GM23338 (cell line): ENCODE data around the gene TAS2R3. TPM values are rescaled to one million over a fixed set of nuclear protein-coding genes. Genes with fewer than 3 reads are reported as not detected.

Experiments
- ATAC-seq: fragments of 200-7000 bp; cut with Tn5 transposase; 3 replicates; pipeline ENCODE4 v1.9.1; 2020
- DNase-seq: peaks from one replicate; pipeline ENCODE4 v3.0.0-alpha.2; 2015; ENCODE audit warnings: low spot score
- H2AFZ ChIP-seq: fragments of 200-600 bp; sonication (generic); 2 replicates; pipeline ENCODE4 v1.8.0; 2016; ENCODE audit warnings: antibody characterized with exemption, mild to moderate bottlenecking, moderate library complexity
- H3F3A ChIP-seq: fragments of 200-600 bp; sonication (generic); replicated peaks from 2 replicates; pipeline ENCODE4 v1.8.0; 2017; ENCODE audit warnings: antibody characterized with exemption, mixed run types, low read depth
- H3K27ac ChIP-seq: fragments of 200-600 bp; sonication (generic); 2 replicates; pipeline ENCODE4 v1.6.1; 2016; ENCODE audit warnings: low read depth
- H3K27me3 ChIP-seq: fragments of 200-600 bp; sonication (generic); 2 replicates; pipeline ENCODE4 v1.8.0; 2016; ENCODE audit warnings: mild to moderate bottlenecking, mixed run types, moderate library complexity; ENCODE audit not compliant: insufficient read depth
- H3K36me3 ChIP-seq: fragments of 200-600 bp; sonication (generic); 2 replicates; pipeline ENCODE4 v1.8.0; 2016; ENCODE audit warnings: mild to moderate bottlenecking; ENCODE audit not compliant: insufficient read depth
- H3K4me1 ChIP-seq: fragments of 200-600 bp; sonication (generic); 2 replicates; pipeline ENCODE4 v1.8.0; 2016; ENCODE audit warnings: mild to moderate bottlenecking, moderate library complexity; ENCODE audit not compliant: insufficient read depth
- H3K4me2 ChIP-seq: fragments of 200-600 bp; sonication (generic); 2 replicates; pipeline ENCODE4 v1.7.1; 2017; ENCODE audit warnings: mixed run types
- H3K4me3 ChIP-seq: fragments of 200-600 bp; sonication (generic); 2 replicates; pipeline ENCODE4 v1.6.1; 2016; ENCODE audit warnings: mixed run types
- H3K79me2 ChIP-seq: fragments of 200-600 bp; sonication (generic); replicated peaks from 2 replicates; pipeline ENCODE4 v1.8.0; 2017; ENCODE audit warnings: mild to moderate bottlenecking; ENCODE audit not compliant: insufficient read depth
- H3K9me2 ChIP-seq: fragments of 200-600 bp; sonication (generic); 2 replicates; pipeline ENCODE4 v1.8.0; 2017; ENCODE audit not compliant: insufficient read depth
- H4K20me1 ChIP-seq: fragments of 200-600 bp; sonication (generic); replicated peaks from 2 replicates; pipeline ENCODE4 v1.8.0; 2017; ENCODE audit warnings: mild to moderate bottlenecking; ENCODE audit not compliant: insufficient read depth
- H3K27ac Mint-ChIP-seq: 2 replicates; pipeline ENCODE4 v1.8.0; 2020; ENCODE audit warnings: inconsistent platforms, mild to moderate bottlenecking, moderate library complexity, mixed read lengths
- H3K27me3 Mint-ChIP-seq: 3 replicates; pipeline ENCODE4 v1.8.0; 2022; ENCODE audit warnings: low read depth, mild to moderate bottlenecking, moderate library complexity, mixed read lengths, inconsistent platforms; ENCODE audit not compliant: insufficient read depth, poor library complexity
- H3K36me3 Mint-ChIP-seq: 3 replicates; pipeline ENCODE4 v1.8.0; 2021; ENCODE audit warnings: low read depth, mild to moderate bottlenecking, inconsistent platforms, moderate library complexity, mixed read lengths
- H3K4me1 Mint-ChIP-seq: 3 replicates; pipeline ENCODE4 v1.8.0; 2020; ENCODE audit warnings: mild to moderate bottlenecking, inconsistent platforms, mixed read lengths
- H3K4me3 Mint-ChIP-seq: 3 replicates; pipeline ENCODE4 v1.8.0; 2021; ENCODE audit warnings: moderate library complexity, mild to moderate bottlenecking, inconsistent platforms, mixed read lengths
- H3K9me3 Mint-ChIP-seq: 3 replicates; pipeline ENCODE4 v1.8.0; 2020; ENCODE audit warnings: moderate library complexity, mild to moderate bottlenecking, inconsistent platforms, mixed read lengths
- CREB1 ChIP-seq: fragments of 250-450 bp; sonication (Bioruptor Pico); IDR thresholded peaks from 2 replicates; pipeline ENCODE4 v1.5.0; 2020; ENCODE audit warnings: low read depth, mild to moderate bottlenecking, moderate library complexity
- EZH2 ChIP-seq: fragments of 200-600 bp; sonication (generic); IDR thresholded peaks from one replicate; pipeline ENCODE4 v1.8.0; 2017; ENCODE audit warnings: antibody characterized with exemption, mild to moderate bottlenecking, low read depth; ENCODE audit not compliant: unreplicated experiment
- EZH2phosphoT487 ChIP-seq: fragments of 200-600 bp; sonication (generic); IDR thresholded peaks from one replicate; pipeline ENCODE4 v1.8.1; 2018; ENCODE audit warnings: antibody characterized with exemption; ENCODE audit not compliant: unreplicated experiment
- JUNB ChIP-seq: IDR thresholded peaks from one replicate; pipeline ENCODE4 v1.6.1; 2016; ENCODE audit warnings: antibody characterized with exemption; ENCODE audit not compliant: unreplicated experiment
- NANOG ChIP-seq: IDR thresholded peaks from 2 replicates; pipeline ENCODE4 v1.6.1; 2016; ENCODE audit warnings: antibody characterized with exemption, borderline replicate concordance
- POLR2AphosphoS5 ChIP-seq: IDR thresholded peaks from 2 replicates; pipeline ENCODE4 v1.6.1; 2016; ENCODE audit warnings: antibody characterized with exemption, low read depth
- STAT1 ChIP-seq: IDR thresholded peaks from one replicate; pipeline ENCODE4 v1.6.1; 2016; ENCODE audit warnings: antibody characterized with exemption; ENCODE audit not compliant: unreplicated experiment
- ZNF114 ChIP-seq: fragments of 250-450 bp; sonication (Bioruptor Pico); IDR thresholded peaks from 2 replicates; pipeline ENCODE4 v1.5.0; 2020; ENCODE audit warnings: mild to moderate bottlenecking, moderate library complexity
- ZNF462 ChIP-seq: fragments of 250-450 bp; sonication (Bioruptor Pico); IDR thresholded peaks from 2 replicates; pipeline ENCODE4 v1.5.0; 2020; ENCODE audit warnings: mild to moderate bottlenecking, moderate library complexity
- polyA plus RNA-seq: library from polyadenylated mRNA; unstranded; fragments of >200 nt; fragmentation: Nextera tagmentation; extraction: Ambion mirVana; gene quantifications from 2 replicates; pipeline ENCODE4 v1.2.1, GENCODE V29; 2016
- total RNA-seq: library from RNA; depleted of rRNA; stranded (reverse); fragments of >200 nt; shearing (Covaris generic); gene quantifications from 2 replicates; pipeline ENCODE4 v1.2.3, GENCODE V29; 2014
- TF ChIP-seq, protein P1 (sequence below), 2 experiments: fragments of 200-600 bp in 1 of 2; sonication (generic) in 1 of 2; conservative IDR thresholded peaks; 2 replicates each; pipeline versions ENCODE4 v1.5.1 to v1.6.1; 2016 to 2017; ENCODE audit warnings: antibody characterized with exemption in 2 of 2, low read depth in 2 of 2, mild to moderate bottlenecking in 2 of 2, moderate library complexity in 1 of 2
- TF ChIP-seq, protein P2 (sequence below): IDR thresholded peaks from 2 replicates; pipeline ENCODE4 v1.6.1; 2016; ENCODE audit warnings: antibody characterized with exemption

TAS2R3 gene
- total and polyA plus RNA-seq, 2 experiments from 2014 or later, result 6.9 TPM; not detected in 1

- Histone ChIP-seq H3F3A (no peaks in the 10 kb centered on the region), H3K27me3 (no peaks in the 10 kb centered on the region), H4K20me1 (no peaks in the 10 kb centered on the region), H3K27ac (no peak overlapping the region), H3K9me2 (no peaks in the 10 kb centered on the region), H2AFZ (no peak overlapping the region), H3K4me3 (no peak overlapping the region), H3K79me2 (no peaks in the 10 kb centered on the region), H3K4me1 (peaks cover 3% of the 10 kb centered on the region; the same call in 1 of the 2 replicates), H3K36me3 (no peaks in the 10 kb centered on the region), H3K4me2 (no peak overlapping the region)
- Mint-ChIP-seq H3K36me3 (no peaks in the 10 kb centered on the region), H3K27me3 (no peaks in the 10 kb centered on the region), H3K4me3 (no peak overlapping the region), H3K27ac (no peak overlapping the region), H3K4me1 (peaks cover 13% of the 10 kb centered on the region), H3K9me3 (no peaks in the 10 kb centered on the region)
- DNase-seq, result no peak
- no peak for ATAC-seq
- TF ChIP-seq, protein P1, sequence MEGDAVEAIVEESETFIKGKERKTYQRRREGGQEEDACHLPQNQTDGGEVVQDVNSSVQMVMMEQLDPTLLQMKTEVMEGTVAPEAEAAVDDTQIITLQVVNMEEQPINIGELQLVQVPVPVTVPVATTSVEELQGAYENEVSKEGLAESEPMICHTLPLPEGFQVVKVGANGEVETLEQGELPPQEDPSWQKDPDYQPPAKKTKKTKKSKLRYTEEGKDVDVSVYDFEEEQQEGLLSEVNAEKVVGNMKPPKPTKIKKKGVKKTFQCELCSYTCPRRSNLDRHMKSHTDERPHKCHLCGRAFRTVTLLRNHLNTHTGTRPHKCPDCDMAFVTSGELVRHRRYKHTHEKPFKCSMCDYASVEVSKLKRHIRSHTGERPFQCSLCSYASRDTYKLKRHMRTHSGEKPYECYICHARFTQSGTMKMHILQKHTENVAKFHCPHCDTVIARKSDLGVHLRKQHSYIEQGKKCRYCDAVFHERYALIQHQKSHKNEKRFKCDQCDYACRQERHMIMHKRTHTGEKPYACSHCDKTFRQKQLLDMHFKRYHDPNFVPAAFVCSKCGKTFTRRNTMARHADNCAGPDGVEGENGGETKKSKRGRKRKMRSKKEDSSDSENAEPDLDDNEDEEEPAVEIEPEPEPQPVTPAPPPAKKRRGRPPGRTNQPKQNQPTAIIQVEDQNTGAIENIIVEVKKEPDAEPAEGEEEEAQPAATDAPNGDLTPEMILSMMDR (conservative IDR thresholded peaks at IDR 0.05; ENCODE audit: low read depth in 2 of 2), result no peak
- no peak for TF ChIP-seq JUNB
- TF ChIP-seq CREB1 (CRISPR knock-in tag), result no peak
- no peak for TF ChIP-seq EZH2
- TF ChIP-seq NANOG, result no peak
- TF ChIP-seq, protein P2, sequence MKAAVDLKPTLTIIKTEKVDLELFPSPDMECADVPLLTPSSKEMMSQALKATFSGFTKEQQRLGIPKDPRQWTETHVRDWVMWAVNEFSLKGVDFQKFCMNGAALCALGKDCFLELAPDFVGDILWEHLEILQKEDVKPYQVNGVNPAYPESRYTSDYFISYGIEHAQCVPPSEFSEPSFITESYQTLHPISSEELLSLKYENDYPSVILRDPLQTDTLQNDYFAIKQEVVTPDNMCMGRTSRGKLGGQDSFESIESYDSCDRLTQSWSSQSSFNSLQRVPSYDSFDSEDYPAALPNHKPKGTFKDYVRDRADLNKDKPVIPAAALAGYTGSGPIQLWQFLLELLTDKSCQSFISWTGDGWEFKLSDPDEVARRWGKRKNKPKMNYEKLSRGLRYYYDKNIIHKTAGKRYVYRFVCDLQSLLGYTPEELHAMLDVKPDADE, result no peak
- TF ChIP-seq POLR2AphosphoS5, result no peak
- no peak for TF ChIP-seq EZH2phosphoT487
- no peak for TF ChIP-seq STAT1
These were observed 41.4 kb upstream of the TAS2R3 start for GRCh38 chr7:141722529-141722928.

DNA sequence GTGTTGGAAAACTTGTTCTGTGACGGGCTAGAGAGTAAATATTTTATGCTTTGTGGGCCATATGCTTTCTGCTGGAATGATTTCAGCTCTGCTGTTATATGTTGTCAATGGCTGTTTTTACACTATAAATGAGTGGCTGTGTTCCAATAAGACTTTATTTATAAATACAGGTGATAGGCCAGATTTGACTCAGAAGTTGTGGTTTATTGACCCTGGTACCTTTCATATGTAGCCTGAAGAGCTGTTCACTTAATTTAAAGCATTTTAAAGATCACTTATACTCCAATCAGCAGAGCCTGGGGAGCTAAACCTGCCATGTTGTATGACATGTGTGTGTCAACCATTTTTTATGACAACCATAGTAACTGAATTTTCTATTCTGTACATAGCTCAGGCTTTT, 34.9 kb upstream of the TAS2R3 start:
- Histone ChIP-seq H3K27ac (no peak overlapping the region), H2AFZ (no peak overlapping the region), H3K4me2 (no peak overlapping the region), H3K9me2 (no peaks in the 10 kb centered on the region), H3K4me3 (no peak overlapping the region), H3K79me2 (no peaks in the 10 kb centered on the region), H4K20me1 (no peaks in the 10 kb centered on the region), H3K36me3 (no peaks in the 10 kb centered on the region), H3K27me3 (no peaks in the 10 kb centered on the region), H3F3A (no peaks in the 10 kb centered on the region), H3K4me1 (0 out of 2 replicates have a peak, but pooled peaks cover 3% of the 10 kb centered on the region)
- DNase-seq (no peak), ATAC-seq (no peak)
- H3K4me3 Mint-ChIP-seq, result no peak overlapping the region
- no peak overlapping the region for H3K27ac Mint-ChIP-seq
- no peaks in the 10 kb centered on the region for H3K36me3 Mint-ChIP-seq
- peaks cover 11% of the 10 kb centered on the region for H3K4me1 Mint-ChIP-seq
- peaks cover 2% of the 10 kb centered on the region for H3K27me3 Mint-ChIP-seq
- no peaks in the 10 kb centered on the region for H3K9me3 Mint-ChIP-seq
- TF ChIP-seq JUNB (no peak), ZNF114 (CRISPR knock-in tag) (no peak), STAT1 (no peak), ZNF462 (CRISPR knock-in tag) (no peak), CREB1 (CRISPR knock-in tag) (no peak)
- TF ChIP-seq, protein P2, result no peak
